Ishikawa (cell line): Measurements from ENCODE around the gene ZCWPW1.

Source experiments
- CEBPB ChIP-seq: IDR thresholded peaks from 2 replicates; pipeline ENCODE4 v1.6.1; 2012
- CREB1 ChIP-seq: IDR thresholded peaks from 2 replicates; pipeline ENCODE4 v1.6.1; 2012; ENCODE audit warnings: low read depth
- EGR1 ChIP-seq: IDR thresholded peaks from 2 replicates; pipeline ENCODE4 v1.6.1; 2012
- EP300 ChIP-seq: IDR thresholded peaks from 2 replicates; pipeline ENCODE4 v1.6.1; 2012; ENCODE audit warnings: borderline replicate concordance
- FOXM1 ChIP-seq: IDR thresholded peaks from 2 replicates; pipeline ENCODE4 v1.6.1; 2012; ENCODE audit warnings: low read depth, borderline replicate concordance
- MAX ChIP-seq: IDR thresholded peaks from 2 replicates; pipeline ENCODE4 v1.6.1; 2012
- NFIC ChIP-seq: IDR thresholded peaks from 2 replicates; pipeline ENCODE4 v1.6.1; 2012
- RAD21 ChIP-seq: IDR thresholded peaks from 2 replicates; pipeline ENCODE4 v1.6.1; 2012; ENCODE audit warnings: low read depth
- TAF1 ChIP-seq: IDR thresholded peaks from 2 replicates; pipeline ENCODE4 v1.6.1; 2012; ENCODE audit warnings: low read depth, mild to moderate bottlenecking
- TCF12 ChIP-seq: IDR thresholded peaks from 2 replicates; pipeline ENCODE4 v1.6.1; 2012; ENCODE audit warnings: low read depth
- TEAD4 ChIP-seq: IDR thresholded peaks from 2 replicates; pipeline ENCODE4 v1.6.1; 2012
- YY1 ChIP-seq: IDR thresholded peaks from 2 replicates; pipeline ENCODE4 v1.6.1; 2012; ENCODE audit warnings: low read depth
- ZBTB7A ChIP-seq: IDR thresholded peaks from 2 replicates; pipeline ENCODE4 v1.6.1; 2012; ENCODE audit warnings: low read depth
- TF ChIP-seq, protein P1 (sequence below): IDR thresholded peaks from 2 replicates; pipeline ENCODE4 v1.6.1; 2012; ENCODE audit warnings: low read depth, mild to moderate bottlenecking
- TF ChIP-seq, protein P2 (sequence below): IDR thresholded peaks from 2 replicates; pipeline ENCODE4 v1.6.1; 2012

Gene ZCWPW1

DNA sequence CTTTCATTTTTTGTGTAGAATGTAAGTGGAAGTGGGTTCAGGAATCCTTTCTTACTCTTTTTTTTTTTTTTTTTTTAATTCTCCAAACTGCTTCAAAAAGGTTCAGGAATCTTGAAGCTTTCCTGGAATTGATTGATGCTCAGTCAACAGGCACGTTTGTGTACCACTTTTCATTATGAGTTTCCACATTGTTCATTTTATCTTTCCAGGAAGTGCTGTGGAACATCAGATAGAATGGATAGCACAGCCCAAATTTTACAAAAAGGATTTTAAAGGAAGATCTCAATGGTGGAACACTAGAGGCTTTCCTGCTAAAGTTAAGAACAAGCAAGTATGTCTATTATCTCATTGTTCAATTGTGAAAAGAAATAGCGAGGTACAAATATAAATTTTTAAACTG is 9.7 kb upstream of the ZCWPW1 start:
- no peak for TF ChIP-seq MAX

- TF ChIP-seq CREB1 (no peak), TEAD4 (no peak), EP300 (no peak), RAD21 (no peak), FOXM1 (no peak), NFIC (no peak), EGR1 (no peak), MAX (no peak), TCF12 (no peak), TAF1 (no peak), ZBTB7A (no peak), CEBPB (no peak), YY1 (no peak)
- TF ChIP-seq, protein P1, sequence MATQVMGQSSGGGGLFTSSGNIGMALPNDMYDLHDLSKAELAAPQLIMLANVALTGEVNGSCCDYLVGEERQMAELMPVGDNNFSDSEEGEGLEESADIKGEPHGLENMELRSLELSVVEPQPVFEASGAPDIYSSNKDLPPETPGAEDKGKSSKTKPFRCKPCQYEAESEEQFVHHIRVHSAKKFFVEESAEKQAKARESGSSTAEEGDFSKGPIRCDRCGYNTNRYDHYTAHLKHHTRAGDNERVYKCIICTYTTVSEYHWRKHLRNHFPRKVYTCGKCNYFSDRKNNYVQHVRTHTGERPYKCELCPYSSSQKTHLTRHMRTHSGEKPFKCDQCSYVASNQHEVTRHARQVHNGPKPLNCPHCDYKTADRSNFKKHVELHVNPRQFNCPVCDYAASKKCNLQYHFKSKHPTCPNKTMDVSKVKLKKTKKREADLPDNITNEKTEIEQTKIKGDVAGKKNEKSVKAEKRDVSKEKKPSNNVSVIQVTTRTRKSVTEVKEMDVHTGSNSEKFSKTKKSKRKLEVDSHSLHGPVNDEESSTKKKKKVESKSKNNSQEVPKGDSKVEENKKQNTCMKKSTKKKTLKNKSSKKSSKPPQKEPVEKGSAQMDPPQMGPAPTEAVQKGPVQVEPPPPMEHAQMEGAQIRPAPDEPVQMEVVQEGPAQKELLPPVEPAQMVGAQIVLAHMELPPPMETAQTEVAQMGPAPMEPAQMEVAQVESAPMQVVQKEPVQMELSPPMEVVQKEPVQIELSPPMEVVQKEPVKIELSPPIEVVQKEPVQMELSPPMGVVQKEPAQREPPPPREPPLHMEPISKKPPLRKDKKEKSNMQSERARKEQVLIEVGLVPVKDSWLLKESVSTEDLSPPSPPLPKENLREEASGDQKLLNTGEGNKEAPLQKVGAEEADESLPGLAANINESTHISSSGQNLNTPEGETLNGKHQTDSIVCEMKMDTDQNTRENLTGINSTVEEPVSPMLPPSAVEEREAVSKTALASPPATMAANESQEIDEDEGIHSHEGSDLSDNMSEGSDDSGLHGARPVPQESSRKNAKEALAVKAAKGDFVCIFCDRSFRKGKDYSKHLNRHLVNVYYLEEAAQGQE, result no peak
- TF ChIP-seq, protein P2, sequence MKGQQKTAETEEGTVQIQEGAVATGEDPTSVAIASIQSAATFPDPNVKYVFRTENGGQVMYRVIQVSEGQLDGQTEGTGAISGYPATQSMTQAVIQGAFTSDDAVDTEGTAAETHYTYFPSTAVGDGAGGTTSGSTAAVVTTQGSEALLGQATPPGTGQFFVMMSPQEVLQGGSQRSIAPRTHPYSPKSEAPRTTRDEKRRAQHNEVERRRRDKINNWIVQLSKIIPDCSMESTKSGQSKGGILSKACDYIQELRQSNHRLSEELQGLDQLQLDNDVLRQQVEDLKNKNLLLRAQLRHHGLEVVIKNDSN, result no peak
Observed at GRCh38 chr7:100437150-100438100, 8.9 kb upstream of the ZCWPW1 start.

GRCh38 chr7:100435401-100436304 is 7.2 kb upstream of the ZCWPW1 start:
- TF ChIP-seq RAD21 (no peak), EP300 (0 out of 2 replicates have a peak, but pooled peaks have one; percentile 14), MAX (peak; percentile 77), ZBTB7A (no peak), TCF12 (peak; percentile 53; the same call in 1 of the 2 replicates), TAF1 (no peak; the same call in 1 of the 2 replicates), CEBPB (no peak), NFIC (peak; percentile 38; the same call in 1 of the 2 replicates), YY1 (peak; percentile 14; the same call in 1 of the 2 replicates), EGR1 (no peak; the same call in 1 of the 2 replicates), FOXM1 (no peak), TEAD4 (peak; percentile 44), CREB1 (no peak)
- TF ChIP-seq, protein P1, result no peak
- TF ChIP-seq, protein P2, result no peak

- TF ChIP-seq RAD21 (no peak), ZBTB7A (no peak), TAF1 (no peak), NFIC (no peak), MAX (no peak), CREB1 (no peak), YY1 (no peak), FOXM1 (no peak), EGR1 (no peak), TCF12 (no peak), TEAD4 (no peak), CEBPB (no peak)
- TF ChIP-seq, protein P1, result no peak
- TF ChIP-seq, protein P2, result no peak
Observed at GRCh38 chr7:100434297-100435144, 6.0 kb upstream of the ZCWPW1 start.
